ENCODE measurements around the gene MC1R. TPM values are rescaled to one million over a fixed set of nuclear protein-coding genes. Genes with fewer than 3 reads are reported as not detected.

The MC1R gene
- polyA plus RNA-seq, 1 donor from 2014 or later = 0.93 TPM

GRCh38 chr16:89949756-89950155, 31.1 kb downstream of the MC1R start:
- peaks cover 50 to 54% (median 53%) of the 10 kb centered on the region in 3 donors for H3K4me1 Mint-ChIP-seq
- peaks cover 20% of the 10 kb centered on the region for H3K27me3 Mint-ChIP-seq
- H3K4me3 Mint-ChIP-seq = peak overlapping the region; percentile 81 to 94 (median 87)
- peaks cover 2% of the 10 kb centered on the region for H3K36me3 Mint-ChIP-seq
- no peaks in the 10 kb centered on the region for H3K9me3 Mint-ChIP-seq
- peak overlapping the region in 2 of 3 donors; percentile 53 to 69 for H3K27ac Mint-ChIP-seq

GRCh38 chr16:89951509-89951908, 32.8 kb downstream of the MC1R start:
- Mint-ChIP-seq H3K4me1 (peaks cover 51 to 62% (median 54%) of the 10 kb centered on the region in 3 donors), H3K27me3 (peaks cover 13% of the 10 kb centered on the region), H3K36me3 (peaks cover 2% of the 10 kb centered on the region), H3K27ac (peak overlapping the region in 2 of 3 donors; percentile 13 to 91), H3K4me3 (peak overlapping the region; percentile 25 to 88 (median 41)), H3K9me3 (no peaks in the 10 kb centered on the region)

- H3K9me3 Mint-ChIP-seq = no peaks in the 10 kb centered on the region
- peaks cover 2% of the 10 kb centered on the region for H3K36me3 Mint-ChIP-seq
- H3K27ac Mint-ChIP-seq = peak overlapping the region in 2 of 3 donors; percentile 23 to 91
- H3K27me3 Mint-ChIP-seq = peaks cover 9% of the 10 kb centered on the region
- peak overlapping the region in 2 of 4 donors; percentile 25 to 87 for H3K4me3 Mint-ChIP-seq
- H3K4me1 Mint-ChIP-seq = peaks cover 56 to 66% (median 60%) of the 10 kb centered on the region in 3 donors
Measured at GRCh38 chr16:89952049-89952448, 33.4 kb downstream of the MC1R start.

- Mint-ChIP-seq H3K27me3 (peaks cover 4% of the 10 kb centered on the region), H3K9me3 (no peaks in the 10 kb centered on the region), H3K4me3 (peak overlapping the region in 3 of 4 donors; percentile 33 to 87 (median 66)), H3K36me3 (peaks cover 2% of the 10 kb centered on the region), H3K4me1 (peaks cover 54 to 64% (median 55%) of the 10 kb centered on the region in 3 donors), H3K27ac (peak overlapping the region in 2 of 3 donors; percentile 23 to 96)
Measured at GRCh38 chr16:89952551-89952950, 33.9 kb downstream of the MC1R start.

- Mint-ChIP-seq H3K4me1 (peaks cover 51 to 60% (median 56%) of the 10 kb centered on the region in 3 donors), H3K27ac (peak overlapping the region; percentile 81 to 96 (median 83))
Measured at GRCh38 chr16:89953671-89954406, 35.2 kb downstream of the MC1R start.

GRCh38 chr16:89954462-89954861, 35.8 kb downstream of the MC1R start:
- H3K27ac Mint-ChIP-seq = peak overlapping the region; percentile 81 to 96 (median 83)
- H3K27me3 Mint-ChIP-seq = peaks cover 2% of the 10 kb centered on the region
- peaks cover 2% of the 10 kb centered on the region for H3K36me3 Mint-ChIP-seq
- H3K9me3 Mint-ChIP-seq = no peaks in the 10 kb centered on the region
- peaks cover 51 to 60% (median 59%) of the 10 kb centered on the region in 3 donors for H3K4me1 Mint-ChIP-seq
- peak overlapping the region; percentile 69 to 92 (median 86) for H3K4me3 Mint-ChIP-seq

More at GRCh38 chr16:89953671-89954406, 35.2 kb downstream of the MC1R start:
- peaks cover 2% of the 10 kb centered on the region for H3K27me3 Mint-ChIP-seq
- H3K36me3 Mint-ChIP-seq = peaks cover 2% of the 10 kb centered on the region
- no peaks in the 10 kb centered on the region for H3K9me3 Mint-ChIP-seq
- peak overlapping the region; percentile 69 to 94 (median 90) for H3K4me3 Mint-ChIP-seq

- Mint-ChIP-seq H3K27me3 (peaks cover 2% of the 10 kb centered on the region), H3K9me3 (no peaks in the 10 kb centered on the region), H3K4me3 (peak overlapping the region; percentile 69 to 92 (median 86)), H3K27ac (peak overlapping the region in 1 of 3 donors; percentile 96), H3K4me1 (peaks cover 48 to 59% (median 55%) of the 10 kb centered on the region in 3 donors), H3K36me3 (peaks cover 2% of the 10 kb centered on the region)
Measured at GRCh38 chr16:89955001-89955685, 36.5 kb downstream of the MC1R start.

- Mint-ChIP-seq H3K9me3 (no peaks in the 10 kb centered on the region), H3K27me3 (peaks cover 2% of the 10 kb centered on the region), H3K4me3 (peak overlapping the region in 3 of 4 donors; percentile 61 to 86 (median 83)), H3K27ac (peak overlapping the region; percentile 76 to 85 (median 82)), H3K4me1 (peaks cover 45 to 55% (median 48%) of the 10 kb centered on the region in 3 donors), H3K36me3 (peaks cover 7% of the 10 kb centered on the region)
Measured at GRCh38 chr16:89956505-89957215, 38.0 kb downstream of the MC1R start.

GRCh38 chr16:89957216-89957785, 38.6 kb downstream of the MC1R start:
- Mint-ChIP-seq H3K4me3 (peak overlapping the region in 3 of 4 donors; percentile 61 to 86 (median 83)), H3K36me3 (peaks cover 7% of the 10 kb centered on the region), H3K9me3 (no peaks in the 10 kb centered on the region), H3K4me1 (peaks cover 42 to 52% (median 47%) of the 10 kb centered on the region in 3 donors), H3K27me3 (peaks cover 2% of the 10 kb centered on the region), H3K27ac (peak overlapping the region; percentile 76 to 85 (median 82))

- Mint-ChIP-seq H3K4me3 (peak overlapping the region in 1 of 4 donors; percentile 38), H3K27me3 (peaks cover 2% of the 10 kb centered on the region), H3K27ac (peak overlapping the region in 1 of 3 donors; percentile 25), H3K4me1 (peaks cover 34 to 45% (median 43%) of the 10 kb centered on the region in 3 donors), H3K36me3 (peaks cover 7% of the 10 kb centered on the region), H3K9me3 (no peaks in the 10 kb centered on the region)
Measured at GRCh38 chr16:89958068-89958467, 39.4 kb downstream of the MC1R start.

GRCh38 chr16:89958596-89958995, 39.9 kb downstream of the MC1R start:
- peak overlapping the region in 1 of 4 donors; percentile 82 for H3K4me3 Mint-ChIP-seq
- peaks cover 31 to 40% (median 38%) of the 10 kb centered on the region in 3 donors for H3K4me1 Mint-ChIP-seq
- peaks cover 2% of the 10 kb centered on the region for H3K27me3 Mint-ChIP-seq
- peaks cover 7% of the 10 kb centered on the region for H3K36me3 Mint-ChIP-seq
- no peaks in the 10 kb centered on the region for H3K9me3 Mint-ChIP-seq
- H3K27ac Mint-ChIP-seq = peak overlapping the region in 1 of 3 donors; percentile 25

- Mint-ChIP-seq H3K27me3 (no peaks in the 10 kb centered on the region), H3K9me3 (no peaks in the 10 kb centered on the region), H3K36me3 (peaks cover 5% of the 10 kb centered on the region), H3K4me3 (no peak overlapping the region), H3K27ac (peak overlapping the region in 1 of 3 donors; percentile 58), H3K4me1 (peaks cover 9 to 20% (median 17%) of the 10 kb centered on the region in 3 donors)
Measured at GRCh38 chr16:89960966-89961365, 42.3 kb downstream of the MC1R start.

- Mint-ChIP-seq H3K27ac (no peak overlapping the region), H3K36me3 (peaks cover 5% of the 10 kb centered on the region), H3K27me3 (no peaks in the 10 kb centered on the region), H3K4me3 (no peak overlapping the region), H3K9me3 (no peaks in the 10 kb centered on the region), H3K4me1 (peaks cover 3 to 15% (median 9%) of the 10 kb centered on the region in 3 donors)
Measured at GRCh38 chr16:89961920-89962319, 43.3 kb downstream of the MC1R start.
